NCI-H128 (cell line): ENCODE results near the gene S100A7A.

Experiments used
- DNase-seq: peaks from one replicate; lab custom pipeline; 2025; ENCODE audit not compliant: unreplicated experiment; lab: John Stamatoyannopoulos, UW

Gene S100A7A

GRCh38 chr1:153415850-153416570 is at the start of gene S100A7A:
S100A7A (plus strand) TSS chr1:153416520; CDS start chr1:153418083, 1,563 bp downstream.
- no peak for DNase-seq

- DNase-seq: no peak
Measured at GRCh38 chr1:153367090-153367489, 49.2 kb upstream of the S100A7A start.

- DNase-seq: no peak
Measured at GRCh38 chr1:153368495-153368894, 47.8 kb upstream of the S100A7A start.

GRCh38 chr1:153370146-153370545 is 46.2 kb upstream of the S100A7A start:
- DNase-seq: no peak

- DNase-seq: no peak
Measured at GRCh38 chr1:153371231-153371630, 45.1 kb upstream of the S100A7A start.

GRCh38 chr1:153372571-153372970 is 43.7 kb upstream of the S100A7A start:
- no peak for DNase-seq

- DNase-seq: no peak
Measured at GRCh38 chr1:153374071-153374470, 42.2 kb upstream of the S100A7A start.

GRCh38 chr1:153375511-153375910 is 40.8 kb upstream of the S100A7A start, which contains the start of gene S100A12:
S100A12 (minus strand) TSS chr1:153375621; CDS start chr1:153374592, 1,029 bp downstream.
- no peak for DNase-seq

GRCh38 chr1:153379591-153379990 is 36.7 kb upstream of the S100A7A start:
- no peak for DNase-seq

GRCh38 chr1:153380711-153381110 is 35.6 kb upstream of the S100A7A start:
- no peak for DNase-seq

- DNase-seq: no peak
Measured at GRCh38 chr1:153384958-153385580, 31.3 kb upstream of the S100A7A start.

- no peak for DNase-seq
Measured at GRCh38 chr1:153386500-153386901, 29.8 kb upstream of the S100A7A start.

GRCh38 chr1:153387001-153387400 is 29.3 kb upstream of the S100A7A start:
- no peak for DNase-seq

- DNase-seq: no peak
Measured at GRCh38 chr1:153387785-153388184, 28.5 kb upstream of the S100A7A start.

GRCh38 chr1:153389401-153389800 is 26.9 kb upstream of the S100A7A start:
- DNase-seq: no peak

GRCh38 chr1:153389973-153390879 is 26.1 kb upstream of the S100A7A start:
- DNase-seq: no peak

- DNase-seq: no peak
Measured at GRCh38 chr1:153390938-153391710, 25.2 kb upstream of the S100A7A start, which contains the start of gene S100A8. S100A8 (minus strand) TSS chr1:153391073; CDS start chr1:153390535, 538 bp downstream.

GRCh38 chr1:153392258-153392657 is 24.1 kb upstream of the S100A7A start:
- DNase-seq: no peak

- no peak for DNase-seq
Measured at GRCh38 chr1:153392822-153393221, 23.5 kb upstream of the S100A7A start.

GRCh38 chr1:153393926-153394325 is 22.4 kb upstream of the S100A7A start:
- DNase-seq: no peak

- DNase-seq: no peak
Measured at GRCh38 chr1:153394391-153394790, 21.9 kb upstream of the S100A7A start.
